Type B pancreatic cell (in vitro differentiated cells): ENCODE results near the gene SLC25A48. TPM values are rescaled to one million over a fixed set of nuclear protein-coding genes. Genes with fewer than 3 reads are reported as not detected.

Source experiments
- DNase-seq: peaks from one replicate; pipeline ENCODE4 v3.0.0; 2021; ENCODE audit warnings: mixed read lengths; ENCODE audit not compliant: unreplicated experiment; ENCODE audit errors: extremely low spot score
- H3K27ac Mint-ChIP-seq: 2 replicates; pipeline ENCODE4 v1.8.0; 2021; ENCODE audit warnings: mild to moderate bottlenecking, mixed read lengths
- H3K27me3 Mint-ChIP-seq: 2 replicates; pipeline ENCODE4 v1.8.0; 2021; ENCODE audit warnings: mixed read lengths
- H3K36me3 Mint-ChIP-seq: 2 replicates; pipeline ENCODE4 v1.8.0; 2021; ENCODE audit warnings: mixed read lengths
- H3K4me1 Mint-ChIP-seq: one replicate; pipeline ENCODE4 v1.8.0; 2021; ENCODE audit warnings: mixed read lengths; ENCODE audit not compliant: unreplicated experiment
- H3K4me3 Mint-ChIP-seq: 2 replicates; pipeline ENCODE4 v1.8.0; 2021; ENCODE audit warnings: mild to moderate bottlenecking, mixed read lengths
- H3K9me3 Mint-ChIP-seq: 2 replicates; pipeline ENCODE4 v1.8.0; 2021; ENCODE audit warnings: mixed read lengths
- total RNA-seq: library from RNA; stranded (reverse); gene quantifications from 2 replicates; pipeline ENCODE4 v1.2.1, GENCODE V29; 2021; ENCODE audit warnings: low replicate concordance
- TF ChIP-seq, protein P1 (sequence below): fragments of 200-600 bp; sonication (generic); conservative IDR thresholded peaks from 2 replicates; pipeline ENCODE4 v1.5.0; 2021; ENCODE audit warnings: antibody characterized with exemption, mild to moderate bottlenecking

SLC25A48 gene
- total RNA-seq, 1 donor from 2014 or later: 8.2 TPM

DNA sequence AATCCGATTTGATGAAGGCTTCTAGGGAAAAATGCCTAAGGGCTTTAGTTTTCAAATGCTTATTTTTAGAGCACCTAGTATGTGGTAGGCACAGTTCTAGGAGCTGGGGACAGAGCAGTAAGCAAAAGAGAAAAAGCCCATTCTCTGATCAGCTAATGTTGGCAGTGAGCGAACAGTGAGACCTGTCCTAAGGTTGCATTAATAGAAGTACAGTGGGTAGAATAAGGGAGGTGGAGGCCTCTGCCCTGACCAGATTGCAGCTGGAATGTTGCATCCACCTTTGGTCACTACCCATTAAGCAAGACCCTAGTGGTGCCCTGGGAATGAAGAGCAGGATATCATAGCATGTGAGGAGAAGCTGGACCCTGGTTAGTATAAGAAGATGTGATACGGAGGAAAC lies 41.1 kb downstream of the SLC25A48 start:
- Mint-ChIP-seq H3K9me3 (no peaks in the 10 kb centered on the region), H3K27me3 (peaks cover 24% of the 10 kb centered on the region), H3K4me3 (no peak overlapping the region), H3K36me3 (no peaks in the 10 kb centered on the region), H3K27ac (no peak overlapping the region), H3K4me1 (no peaks in the 10 kb centered on the region)
- DNase-seq: no peak
- TF ChIP-seq, protein P1, sequence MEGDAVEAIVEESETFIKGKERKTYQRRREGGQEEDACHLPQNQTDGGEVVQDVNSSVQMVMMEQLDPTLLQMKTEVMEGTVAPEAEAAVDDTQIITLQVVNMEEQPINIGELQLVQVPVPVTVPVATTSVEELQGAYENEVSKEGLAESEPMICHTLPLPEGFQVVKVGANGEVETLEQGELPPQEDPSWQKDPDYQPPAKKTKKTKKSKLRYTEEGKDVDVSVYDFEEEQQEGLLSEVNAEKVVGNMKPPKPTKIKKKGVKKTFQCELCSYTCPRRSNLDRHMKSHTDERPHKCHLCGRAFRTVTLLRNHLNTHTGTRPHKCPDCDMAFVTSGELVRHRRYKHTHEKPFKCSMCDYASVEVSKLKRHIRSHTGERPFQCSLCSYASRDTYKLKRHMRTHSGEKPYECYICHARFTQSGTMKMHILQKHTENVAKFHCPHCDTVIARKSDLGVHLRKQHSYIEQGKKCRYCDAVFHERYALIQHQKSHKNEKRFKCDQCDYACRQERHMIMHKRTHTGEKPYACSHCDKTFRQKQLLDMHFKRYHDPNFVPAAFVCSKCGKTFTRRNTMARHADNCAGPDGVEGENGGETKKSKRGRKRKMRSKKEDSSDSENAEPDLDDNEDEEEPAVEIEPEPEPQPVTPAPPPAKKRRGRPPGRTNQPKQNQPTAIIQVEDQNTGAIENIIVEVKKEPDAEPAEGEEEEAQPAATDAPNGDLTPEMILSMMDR: no peak

DNA sequence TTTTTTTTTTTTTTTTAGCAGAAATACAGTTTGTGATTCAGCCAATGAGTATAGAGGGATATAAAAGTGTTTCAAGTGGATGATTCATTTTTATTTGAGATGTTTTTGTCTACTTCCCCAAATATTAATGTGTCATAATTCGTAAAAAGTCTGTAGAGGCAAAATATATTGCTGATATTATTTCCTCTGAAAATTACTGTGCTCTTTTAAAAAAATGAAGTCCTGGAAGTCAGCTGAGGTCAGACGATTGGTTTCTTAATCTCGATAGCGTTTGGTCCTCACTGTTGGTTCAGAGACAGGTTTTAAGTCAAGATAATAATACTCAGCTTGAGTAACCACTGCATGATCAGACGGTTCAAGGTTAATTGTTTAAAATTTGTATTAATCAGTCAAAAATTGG lies 41.7 kb downstream of the SLC25A48 start:
- no peaks in the 10 kb centered on the region for H3K9me3 Mint-ChIP-seq
- H3K4me3 Mint-ChIP-seq: no peak overlapping the region
- H3K27ac Mint-ChIP-seq: no peak overlapping the region
- no peaks in the 10 kb centered on the region for H3K4me1 Mint-ChIP-seq
- peaks cover 30% of the 10 kb centered on the region for H3K27me3 Mint-ChIP-seq
- TF ChIP-seq, protein P1: no peak
- H3K36me3 Mint-ChIP-seq: no peaks in the 10 kb centered on the region
- DNase-seq: no peak

DNA sequence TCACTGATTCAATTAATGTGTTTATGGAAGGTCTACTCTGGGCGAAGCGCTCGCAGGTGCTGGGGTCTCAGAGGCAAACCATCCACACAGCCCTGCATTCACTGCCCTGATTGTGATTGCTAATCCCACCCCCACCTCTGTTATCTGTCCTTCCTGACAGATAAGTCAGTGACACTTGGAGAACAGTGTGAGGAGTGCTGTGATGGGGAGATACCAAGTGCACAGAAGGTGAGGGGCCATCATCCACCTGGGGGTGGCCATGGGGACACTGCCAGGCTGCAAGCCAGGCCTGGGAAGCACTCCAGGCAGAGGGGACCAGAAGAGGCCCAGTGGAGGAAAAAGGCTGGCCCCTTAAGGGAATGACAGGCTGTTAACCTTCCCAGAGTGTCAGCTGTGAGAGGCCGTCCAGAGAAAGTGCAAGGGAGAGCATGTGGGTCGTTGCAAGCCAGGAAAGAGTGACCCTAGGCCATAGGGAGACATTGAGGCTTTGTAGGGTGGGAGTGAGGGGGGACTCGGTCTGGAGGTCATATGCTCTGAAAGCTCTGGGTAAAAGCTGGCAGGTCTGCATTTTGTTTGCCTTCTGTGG lies 43.2 kb downstream of the SLC25A48 start:
- H3K36me3 Mint-ChIP-seq: no peaks in the 10 kb centered on the region
- no peaks in the 10 kb centered on the region for H3K4me1 Mint-ChIP-seq
- H3K27me3 Mint-ChIP-seq: peaks cover 34% of the 10 kb centered on the region
- no peak overlapping the region for H3K27ac Mint-ChIP-seq
- no peak for DNase-seq
- H3K4me3 Mint-ChIP-seq: no peak overlapping the region
- TF ChIP-seq, protein P1: no peak
- no peaks in the 10 kb centered on the region for H3K9me3 Mint-ChIP-seq

DNA sequence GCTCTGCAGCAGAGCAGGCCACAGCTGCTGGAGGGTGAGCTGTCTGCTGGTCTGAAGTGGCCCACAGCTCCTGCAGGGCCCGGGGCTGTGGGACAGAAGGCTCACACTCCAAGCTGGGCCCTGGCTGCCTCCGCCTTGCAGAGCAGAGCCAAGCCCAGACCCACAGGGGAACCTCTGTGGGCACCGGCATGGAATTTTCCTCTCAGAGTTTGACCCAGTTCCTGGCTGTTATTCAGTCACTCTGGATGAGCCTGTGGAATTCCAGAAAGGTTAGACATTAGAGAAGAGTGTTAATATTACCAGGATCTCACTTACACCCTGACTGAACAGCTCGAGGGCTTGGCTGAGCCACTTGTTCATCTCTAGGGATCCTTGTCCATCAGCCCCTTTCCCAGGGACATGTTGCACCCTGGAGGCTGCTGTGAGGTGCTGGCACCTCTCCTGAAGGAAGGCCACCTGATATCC lies 43.7 kb downstream of the SLC25A48 start:
- no peak for DNase-seq
- Mint-ChIP-seq H3K4me1 (no peaks in the 10 kb centered on the region), H3K9me3 (no peaks in the 10 kb centered on the region), H3K27ac (no peak overlapping the region), H3K27me3 (peaks cover 38% of the 10 kb centered on the region), H3K36me3 (no peaks in the 10 kb centered on the region), H3K4me3 (no peak overlapping the region)
- TF ChIP-seq, protein P1: no peak

DNA sequence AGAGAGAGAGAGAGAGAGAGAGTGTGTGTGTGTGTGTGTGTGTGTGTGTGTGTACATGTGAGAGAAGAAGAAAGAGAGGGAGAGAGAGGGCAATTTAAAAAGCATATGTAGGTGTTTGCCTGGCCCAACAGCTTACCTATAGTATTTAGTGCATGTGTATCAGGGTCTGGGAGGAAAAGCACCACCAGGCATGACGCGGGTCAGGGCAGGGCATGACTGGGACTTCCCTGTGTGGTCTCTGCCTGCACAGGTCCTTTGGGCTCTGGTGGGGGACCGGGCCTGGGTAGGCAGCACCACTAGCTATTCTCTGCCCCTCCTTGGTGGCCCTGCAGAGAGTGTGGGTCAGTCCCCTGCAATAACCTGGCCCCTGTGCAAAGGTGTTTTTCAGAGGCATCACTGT lies 45.1 kb downstream of the SLC25A48 start:
- Mint-ChIP-seq H3K27ac (no peak overlapping the region), H3K9me3 (no peaks in the 10 kb centered on the region), H3K36me3 (no peaks in the 10 kb centered on the region), H3K4me1 (no peaks in the 10 kb centered on the region), H3K4me3 (no peak overlapping the region), H3K27me3 (peaks cover 43% of the 10 kb centered on the region)
- no peak for DNase-seq
- TF ChIP-seq, protein P1: no peak

DNA sequence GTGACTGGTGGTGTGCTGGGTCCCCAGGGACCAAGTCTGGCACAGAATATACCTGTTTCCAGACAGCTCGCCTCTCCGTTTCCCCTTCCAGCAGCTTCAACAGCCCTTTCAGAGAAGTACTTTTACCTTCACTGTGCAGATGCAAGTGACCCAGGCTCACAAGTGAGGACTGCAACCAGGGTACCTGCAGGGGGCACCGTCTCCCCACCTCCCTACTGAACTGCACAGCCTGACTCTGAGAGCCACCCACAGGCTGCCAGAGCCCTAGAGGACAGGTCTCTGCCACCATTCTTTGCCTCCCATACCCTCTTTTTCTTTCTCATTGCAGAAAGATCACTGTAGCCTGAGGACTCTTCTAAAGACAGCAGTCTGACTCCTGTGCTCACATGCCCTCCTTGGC lies 45.8 kb downstream of the SLC25A48 start:
- Mint-ChIP-seq H3K4me3 (no peak overlapping the region), H3K4me1 (no peaks in the 10 kb centered on the region), H3K27me3 (peaks cover 41% of the 10 kb centered on the region), H3K27ac (no peak overlapping the region), H3K9me3 (no peaks in the 10 kb centered on the region), H3K36me3 (no peaks in the 10 kb centered on the region)
- TF ChIP-seq, protein P1: peak; percentile 39
- DNase-seq: no peak
